ENCODE results near the gene USP13. TPM values are rescaled to one million over a fixed set of nuclear protein-coding genes. Genes with fewer than 3 reads are reported as not detected.
"Not testable (repeated sequence)": the region's sequence is repeated elsewhere in the genome, so short reads cannot be mapped to it uniquely, and the experiment has no call there.

The USP13 gene
- total RNA-seq, 2 donors from 2014 or later, result 6.6 to 14.0 TPM

- peaks cover 0 to 5% of the 10 kb centered on the region in 2 donors for H3K4me1 Mint-ChIP-seq (ENCODE audit: low read depth in 2 of 2)
- H3K9me3 Mint-ChIP-seq, result no peaks in the 10 kb centered on the region
- DNase-seq (ENCODE audit: low spot score) (no peak), ATAC-seq (no peak)
- H3K27me3 Mint-ChIP-seq, result no peaks in the 10 kb centered on the region
- H3K36me3 Mint-ChIP-seq, result no peaks in the 10 kb centered on the region
- no peak overlapping the region for H3K27ac Mint-ChIP-seq
- H3K4me3 Mint-ChIP-seq, result no peak overlapping the region
These were observed 92.2 kb downstream of the USP13 start for GRCh38 chr3:179745079-179745478.

- no peak overlapping the region for H3K4me3 Mint-ChIP-seq
- H3K9me3 Mint-ChIP-seq, result no peaks in the 10 kb centered on the region
- DNase-seq (ENCODE audit: low spot score) (no peak), ATAC-seq (no peak)
- no peaks in the 10 kb centered on the region for H3K27me3 Mint-ChIP-seq
- no peaks in the 10 kb centered on the region for H3K36me3 Mint-ChIP-seq
- H3K27ac Mint-ChIP-seq, result no peak overlapping the region
- peaks cover 0 to 5% of the 10 kb centered on the region in 2 donors for H3K4me1 Mint-ChIP-seq (ENCODE audit: low read depth in 2 of 2)
These were observed 92.9 kb downstream of the USP13 start for GRCh38 chr3:179745716-179746115.

GRCh38 chr3:179750720-179751328 is 98.0 kb downstream of the USP13 start:
- H3K27me3 Mint-ChIP-seq, result no peaks in the 10 kb centered on the region
- ATAC-seq, result no peak
- H3K9me3 Mint-ChIP-seq, result no peaks in the 10 kb centered on the region
- no peak for DNase-seq (ENCODE audit: low spot score)
- H3K27ac Mint-ChIP-seq, result no peak overlapping the region
- H3K36me3 Mint-ChIP-seq, result no peaks in the 10 kb centered on the region
- H3K4me1 Mint-ChIP-seq (ENCODE audit: low read depth in 2 of 2), result no peaks in the 10 kb centered on the region
- H3K4me3 Mint-ChIP-seq, result no peak overlapping the region

DNA sequence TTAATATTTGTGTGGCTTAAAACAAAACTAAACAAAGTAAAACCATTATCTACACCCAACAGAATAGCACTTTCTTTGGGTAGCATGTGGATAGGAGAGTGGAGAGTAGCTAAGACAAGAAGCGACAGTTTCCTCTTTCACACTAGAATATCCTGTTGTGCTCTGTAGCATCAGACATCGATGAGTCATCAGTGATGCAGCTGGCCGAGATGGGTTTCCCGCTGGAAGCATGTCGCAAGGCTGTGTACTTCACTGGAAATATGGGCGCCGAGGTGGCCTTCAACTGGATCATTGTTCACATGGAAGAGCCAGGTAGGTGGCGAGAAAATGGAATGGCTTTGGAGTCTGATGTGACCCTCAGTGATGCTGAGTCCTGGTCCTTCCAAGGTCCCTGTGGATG is 108.1 kb downstream of the USP13 start:
- Mint-ChIP-seq H3K27me3 (no peaks in the 10 kb centered on the region), H3K9me3 (no peaks in the 10 kb centered on the region), H3K4me3 (no peak overlapping the region), H3K27ac (no peak overlapping the region), H3K36me3 (no peaks in the 10 kb centered on the region), H3K4me1 (ENCODE audit: low read depth in 2 of 2) (no peaks in the 10 kb centered on the region)
- DNase-seq (ENCODE audit: low spot score) (no peak), ATAC-seq (no peak)

GRCh38 chr3:179765396-179765795 is 112.6 kb downstream of the USP13 start:
- ATAC-seq (no peak), DNase-seq (ENCODE audit: low spot score) (no peak)
- no peak overlapping the region for H3K27ac Mint-ChIP-seq
- no peaks in the 10 kb centered on the region for H3K36me3 Mint-ChIP-seq
- no peaks in the 10 kb centered on the region for H3K27me3 Mint-ChIP-seq
- H3K4me1 Mint-ChIP-seq (ENCODE audit: low read depth in 2 of 2), result peaks cover 0 to 4% of the 10 kb centered on the region in 2 donors
- no peak overlapping the region for H3K4me3 Mint-ChIP-seq
- H3K9me3 Mint-ChIP-seq, result no peaks in the 10 kb centered on the region

- Mint-ChIP-seq H3K4me3 (no peak overlapping the region), H3K27ac (no peak overlapping the region), H3K9me3 (no peaks in the 10 kb centered on the region), H3K4me1 (ENCODE audit: low read depth in 2 of 2) (peaks cover 0 to 10% of the 10 kb centered on the region in 2 donors), H3K36me3 (no peaks in the 10 kb centered on the region), H3K27me3 (no peaks in the 10 kb centered on the region)
- ATAC-seq (no peak), DNase-seq (ENCODE audit: low spot score) (no peak)
These were observed 113.7 kb downstream of the USP13 start for GRCh38 chr3:179766416-179767133.

GRCh38 chr3:179768080-179768479 is 115.2 kb downstream of the USP13 start:
- H3K36me3 Mint-ChIP-seq, result no peaks in the 10 kb centered on the region

GRCh38 chr3:179769411-179770247 is 116.8 kb downstream of the USP13 start:
- Mint-ChIP-seq H3K9me3 (no peaks in the 10 kb centered on the region), H3K27me3 (no peaks in the 10 kb centered on the region), H3K4me1 (ENCODE audit: low read depth in 2 of 2) (peaks cover 0 to 14% of the 10 kb centered on the region in 2 donors), H3K27ac (no peak overlapping the region), H3K4me3 (no peak overlapping the region), H3K36me3 (no peaks in the 10 kb centered on the region)
- ATAC-seq, result no peak
- no peak for DNase-seq (ENCODE audit: low spot score)

More at GRCh38 chr3:179768080-179768479, 115.2 kb downstream of the USP13 start:
- Mint-ChIP-seq H3K9me3 (no peaks in the 10 kb centered on the region), H3K4me1 (ENCODE audit: low read depth in 2 of 2) (peaks cover 0 to 14% of the 10 kb centered on the region in 2 donors), H3K27me3 (no peaks in the 10 kb centered on the region), H3K4me3 (no peak overlapping the region), H3K27ac (no peak overlapping the region)
- no peak for ATAC-seq
- DNase-seq (ENCODE audit: low spot score), result no peak

GRCh38 chr3:179771797-179772196 is 119.0 kb downstream of the USP13 start:
- Mint-ChIP-seq H3K27ac (no peak overlapping the region), H3K4me3 (no peak overlapping the region), H3K27me3 (no peaks in the 10 kb centered on the region), H3K4me1 (ENCODE audit: low read depth in 2 of 2) (peaks cover 0 to 14% of the 10 kb centered on the region in 2 donors), H3K36me3 (no peaks in the 10 kb centered on the region), H3K9me3 (no peaks in the 10 kb centered on the region)
- DNase-seq (ENCODE audit: low spot score), result no peak
- ATAC-seq, result no peak

- DNase-seq (ENCODE audit: low spot score), result no peak
- H3K27me3 Mint-ChIP-seq, result no peaks in the 10 kb centered on the region
- no peak overlapping the region for H3K4me3 Mint-ChIP-seq
- H3K4me1 Mint-ChIP-seq (ENCODE audit: low read depth in 2 of 2), result peaks cover 0 to 14% of the 10 kb centered on the region in 2 donors
- no peak overlapping the region for H3K27ac Mint-ChIP-seq
- no peaks in the 10 kb centered on the region for H3K9me3 Mint-ChIP-seq
- no peaks in the 10 kb centered on the region for H3K36me3 Mint-ChIP-seq
- ATAC-seq, result no peak
These were observed 119.5 kb downstream of the USP13 start for GRCh38 chr3:179772297-179772696.

- Mint-ChIP-seq H3K27ac (no peak overlapping the region), H3K36me3 (no peaks in the 10 kb centered on the region), H3K4me1 (ENCODE audit: low read depth in 2 of 2) (peaks cover 0 to 11% of the 10 kb centered on the region in 2 donors), H3K4me3 (no peak overlapping the region), H3K9me3 (no peaks in the 10 kb centered on the region), H3K27me3 (no peaks in the 10 kb centered on the region)
- ATAC-seq (no peak), DNase-seq (ENCODE audit: low spot score) (no peak)
These were observed 122.7 kb downstream of the USP13 start for GRCh38 chr3:179775416-179776122.

GRCh38 chr3:179782841-179783240 is 130.0 kb downstream of the USP13 start:
- ATAC-seq; H3K9me3 Mint-ChIP-seq; DNase-seq (ENCODE audit: low spot score); H3K27me3 Mint-ChIP-seq; H3K4me1 Mint-ChIP-seq (ENCODE audit: low read depth in 2 of 2); H3K36me3 Mint-ChIP-seq; H3K4me3 Mint-ChIP-seq; H3K27ac Mint-ChIP-seq: not testable (repeated sequence)

DNA sequence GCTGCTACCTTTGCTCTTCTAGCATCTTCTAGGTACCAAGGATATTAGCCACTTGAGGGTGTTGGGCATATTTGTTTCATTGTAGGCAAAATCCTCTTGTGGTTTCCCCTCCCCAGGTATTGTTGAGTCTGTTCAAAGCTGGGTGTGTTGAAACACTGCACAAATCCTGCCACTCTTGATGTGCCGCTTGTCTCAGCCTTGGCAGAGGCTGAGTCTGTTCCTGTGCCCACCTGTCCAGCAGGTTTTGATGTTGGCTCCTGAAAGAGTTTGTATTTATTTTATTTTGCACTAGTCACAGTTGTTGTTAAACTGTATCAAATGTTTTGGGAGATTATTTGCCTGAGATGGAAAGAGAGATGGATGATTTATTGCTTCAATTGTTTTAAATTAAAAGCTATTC is 136.2 kb downstream of the USP13 start:
- Mint-ChIP-seq H3K9me3 (no peaks in the 10 kb centered on the region), H3K4me3 (no peak overlapping the region), H3K27me3 (peaks cover 13 to 18% of the 10 kb centered on the region in 2 donors), H3K36me3 (no peaks in the 10 kb centered on the region), H3K4me1 (ENCODE audit: low read depth in 2 of 2) (no peaks in the 10 kb centered on the region), H3K27ac (no peak overlapping the region)
- ATAC-seq (no peak), DNase-seq (ENCODE audit: low spot score) (no peak)
